ENCODE results near the gene HERPUD2.

Gene HERPUD2

DNA sequence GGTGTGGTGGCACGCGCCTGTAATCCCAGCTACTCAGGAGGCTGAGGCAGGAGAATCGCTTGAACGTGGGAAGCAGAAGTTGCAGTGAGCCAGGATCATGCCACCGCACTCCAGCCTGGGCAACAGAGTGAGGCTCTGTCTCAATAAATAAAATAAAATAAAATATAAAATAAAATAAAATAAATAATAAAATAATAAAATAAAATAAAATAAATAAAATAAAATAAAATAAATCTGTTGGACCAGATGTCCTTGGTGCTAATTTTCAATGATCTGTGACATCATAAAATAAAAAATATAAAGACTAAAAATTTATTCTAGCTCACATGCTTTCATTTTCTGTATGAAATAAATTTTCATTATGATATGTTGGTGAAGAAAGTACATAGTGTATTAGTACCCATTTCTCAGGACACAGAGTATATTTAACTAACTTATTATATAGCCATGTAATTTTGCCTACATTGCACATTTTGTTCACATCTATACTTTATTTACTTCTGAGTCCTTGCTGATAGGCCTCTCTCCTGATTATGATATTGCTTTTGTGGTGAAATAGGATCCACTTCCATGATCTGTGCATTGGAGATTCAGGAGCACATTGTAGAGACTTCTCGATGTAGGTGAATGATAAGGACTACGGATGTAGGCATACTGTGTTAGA is 17.8 kb upstream of the HERPUD2 start:
- Histone ChIP-seq H3K4me2 (ENCODE audit: insufficient read depth, low read length) (no peak overlapping the region), H3K9me3 (ENCODE audit: insufficient read depth, low read length, severe bottlenecking) (no peaks in the 10 kb centered on the region), H3K27me3 (ENCODE audit: insufficient read depth, low read length, poor library complexity) (no peaks in the 10 kb centered on the region), H3K4me3 (ENCODE audit: low read depth in 1 of 2, low read length in 2 of 2) (no peak overlapping the region), H3K9ac (ENCODE audit: low read depth, low read length) (no peak overlapping the region), H3K4me1 (ENCODE audit: insufficient read depth, low read length) (peaks cover 11% of the 10 kb centered on the region), H3K79me2 (ENCODE audit: insufficient read depth, low read length) (no peaks in the 10 kb centered on the region), H3K36me3 (ENCODE audit: insufficient read depth, low read length) (no peaks in the 10 kb centered on the region), H4K20me1 (ENCODE audit: insufficient read depth, low read length) (no peaks in the 10 kb centered on the region), H2AFZ (ENCODE audit: low read depth, low read length) (no peak overlapping the region), H3K27ac (ENCODE audit: low read length) (no peak overlapping the region)
- TF ChIP-seq CTCF (IDR thresholded peaks at IDR 0.05; ENCODE audit: borderline replicate concordance, extremely low read depth, low read length, poor library complexity, severe bottlenecking) (no peak), EZH2 (IDR thresholded peaks at IDR 0.05; ENCODE audit: borderline replicate concordance, low read depth, low read length, severe bottlenecking) (no peak)
- DNase-seq (no peak), ATAC-seq (ENCODE audit: insufficient read depth, low read depth) (no peak)

GRCh38 chr7:35707422-35707821 is 12.5 kb upstream of the HERPUD2 start:
- Histone ChIP-seq H3K9ac (ENCODE audit: low read depth, low read length) (no peak overlapping the region), H4K20me1 (ENCODE audit: insufficient read depth, low read length) (no peaks in the 10 kb centered on the region), H3K9me3 (ENCODE audit: insufficient read depth, low read length, severe bottlenecking) (no peaks in the 10 kb centered on the region), H3K27me3 (ENCODE audit: insufficient read depth, low read length, poor library complexity) (no peaks in the 10 kb centered on the region), H3K79me2 (ENCODE audit: insufficient read depth, low read length) (no peaks in the 10 kb centered on the region), H3K4me1 (ENCODE audit: insufficient read depth, low read length) (peaks cover 11% of the 10 kb centered on the region), H3K4me2 (ENCODE audit: insufficient read depth, low read length) (no peak overlapping the region), H3K4me3 (ENCODE audit: low read depth in 1 of 2, low read length in 2 of 2) (no peak overlapping the region), H3K27ac (ENCODE audit: low read length) (no peak overlapping the region), H2AFZ (ENCODE audit: low read depth, low read length) (no peak overlapping the region), H3K36me3 (ENCODE audit: insufficient read depth, low read length) (no peaks in the 10 kb centered on the region)
- DNase-seq (no peak), ATAC-seq (ENCODE audit: insufficient read depth, low read depth) (no peak)
- TF ChIP-seq EZH2 (IDR thresholded peaks at IDR 0.05; ENCODE audit: borderline replicate concordance, low read depth, low read length, severe bottlenecking), result no peak
- no peak for TF ChIP-seq CTCF (IDR thresholded peaks at IDR 0.05; ENCODE audit: borderline replicate concordance, extremely low read depth, low read length, poor library complexity, severe bottlenecking)

- TF ChIP-seq CTCF (IDR thresholded peaks at IDR 0.05; ENCODE audit: borderline replicate concordance, extremely low read depth, low read length, poor library complexity, severe bottlenecking), result no peak
- no peak for TF ChIP-seq EZH2 (IDR thresholded peaks at IDR 0.05; ENCODE audit: borderline replicate concordance, low read depth, low read length, severe bottlenecking)
- Histone ChIP-seq H3K79me2 (ENCODE audit: insufficient read depth, low read length) (no peaks in the 10 kb centered on the region), H3K4me3 (ENCODE audit: low read depth in 1 of 2, low read length in 2 of 2) (no peak overlapping the region), H3K27me3 (ENCODE audit: insufficient read depth, low read length, poor library complexity) (no peaks in the 10 kb centered on the region), H3K4me2 (ENCODE audit: insufficient read depth, low read length) (no peak overlapping the region), H3K4me1 (ENCODE audit: insufficient read depth, low read length) (peaks cover 11% of the 10 kb centered on the region), H2AFZ (ENCODE audit: low read depth, low read length) (no peak overlapping the region), H4K20me1 (ENCODE audit: insufficient read depth, low read length) (no peaks in the 10 kb centered on the region), H3K36me3 (ENCODE audit: insufficient read depth, low read length) (no peaks in the 10 kb centered on the region), H3K9me3 (ENCODE audit: insufficient read depth, low read length, severe bottlenecking) (no peaks in the 10 kb centered on the region), H3K9ac (ENCODE audit: low read depth, low read length) (no peak overlapping the region), H3K27ac (ENCODE audit: low read length) (no peak overlapping the region)
- DNase-seq (no peak), ATAC-seq (ENCODE audit: insufficient read depth, low read depth) (no peak)
Observed at GRCh38 chr7:35705932-35706461, 11.1 kb upstream of the HERPUD2 start.
